ENCODE data around the gene SNX3.

SNX3 gene

GRCh38 chr6:108268845-108269244, 8.0 kb upstream of the SNX3 start:
- DNase-seq (ENCODE audit: insufficient read length, low spot score) (peak; percentile 15), FAIRE-seq (no peak)
- TF ChIP-seq POLR2AphosphoS5 (IDR thresholded peaks at IDR 0.05; ENCODE audit: low read depth, low read length) (no peak), PAX5 (IDR thresholded peaks at IDR 0.05; ENCODE audit: insufficient read depth, low read length, severe bottlenecking) (no peak), POU2F2 (IDR thresholded peaks at IDR 0.05; ENCODE audit: low read depth, low read length) (no peak), SPI1 (IDR thresholded peaks at IDR 0.05; ENCODE audit: low read depth, low read length) (peak; percentile 32; the same call in 1 of the 2 replicates)

- FAIRE-seq (no peak), DNase-seq (ENCODE audit: insufficient read length, low spot score) (no peak)
- TF ChIP-seq POLR2AphosphoS5 (IDR thresholded peaks at IDR 0.05; ENCODE audit: low read depth, low read length) (no peak), PAX5 (IDR thresholded peaks at IDR 0.05; ENCODE audit: insufficient read depth, low read length, severe bottlenecking) (no peak), POLR2A (IDR thresholded peaks at IDR 0.05; ENCODE audit: low read depth, low read length) (no peak), TAF1 (IDR thresholded peaks at IDR 0.05; ENCODE audit: low read depth, low read length) (no peak), SPI1 (IDR thresholded peaks at IDR 0.05; ENCODE audit: low read depth, low read length) (no peak), POU2F2 (IDR thresholded peaks at IDR 0.05; ENCODE audit: low read depth, low read length) (no peak)
Observed at GRCh38 chr6:108263371-108263770, 2.5 kb upstream of the SNX3 start.

GRCh38 chr6:108260126-108260808, 573 bp downstream of the SNX3 start:
- peak; percentile 16 for DNase-seq (ENCODE audit: insufficient read length, low spot score)
- TF ChIP-seq POLR2A (IDR thresholded peaks at IDR 0.05; ENCODE audit: low read depth, low read length) (no peak), POU2F2 (IDR thresholded peaks at IDR 0.05; ENCODE audit: low read depth, low read length) (no peak), TAF1 (IDR thresholded peaks at IDR 0.05; ENCODE audit: low read depth, low read length) (no peak), SPI1 (IDR thresholded peaks at IDR 0.05; ENCODE audit: low read depth, low read length) (no peak), PAX5 (IDR thresholded peaks at IDR 0.05; ENCODE audit: insufficient read depth, low read length, severe bottlenecking) (no peak), POLR2AphosphoS5 (IDR thresholded peaks at IDR 0.05; ENCODE audit: low read depth, low read length) (no peak)
- FAIRE-seq = peak; percentile 72

GRCh38 chr6:108254433-108255410, 6.1 kb downstream of the SNX3 start:
- FAIRE-seq (no peak), DNase-seq (ENCODE audit: insufficient read length, low spot score) (no peak)
- no peak for TF ChIP-seq POLR2AphosphoS5 (IDR thresholded peaks at IDR 0.05; ENCODE audit: low read depth, low read length)
- TF ChIP-seq TAF1 (IDR thresholded peaks at IDR 0.05; ENCODE audit: low read depth, low read length) = no peak
- TF ChIP-seq PAX5 (IDR thresholded peaks at IDR 0.05; ENCODE audit: insufficient read depth, low read length, severe bottlenecking) = no peak
- TF ChIP-seq SPI1 (IDR thresholded peaks at IDR 0.05; ENCODE audit: low read depth, low read length) = no peak
- no peak for TF ChIP-seq POU2F2 (IDR thresholded peaks at IDR 0.05; ENCODE audit: low read depth, low read length)
- TF ChIP-seq POLR2A (IDR thresholded peaks at IDR 0.05; ENCODE audit: low read depth, low read length) = no peak

- FAIRE-seq (no peak), DNase-seq (ENCODE audit: insufficient read length, low spot score) (no peak)
- TF ChIP-seq PAX5 (IDR thresholded peaks at IDR 0.05; ENCODE audit: insufficient read depth, low read length, severe bottlenecking) = no peak
- no peak for TF ChIP-seq POLR2A (IDR thresholded peaks at IDR 0.05; ENCODE audit: low read depth, low read length)
- no peak for TF ChIP-seq POU2F2 (IDR thresholded peaks at IDR 0.05; ENCODE audit: low read depth, low read length)
Observed at GRCh38 chr6:108253241-108253640, 7.6 kb downstream of the SNX3 start.

GRCh38 chr6:108252055-108252454, 8.8 kb downstream of the SNX3 start:
- TF ChIP-seq PAX5 (IDR thresholded peaks at IDR 0.05; ENCODE audit: insufficient read depth, low read length, severe bottlenecking) (no peak), POLR2AphosphoS5 (IDR thresholded peaks at IDR 0.05; ENCODE audit: low read depth, low read length) (no peak), SPI1 (IDR thresholded peaks at IDR 0.05; ENCODE audit: low read depth, low read length) (no peak), POU2F2 (IDR thresholded peaks at IDR 0.05; ENCODE audit: low read depth, low read length) (no peak), TAF1 (IDR thresholded peaks at IDR 0.05; ENCODE audit: low read depth, low read length) (no peak), POLR2A (IDR thresholded peaks at IDR 0.05; ENCODE audit: low read depth, low read length) (no peak)
- FAIRE-seq = no peak

GRCh38 chr6:108251252-108251651, 9.6 kb downstream of the SNX3 start:
- TF ChIP-seq POLR2A (IDR thresholded peaks at IDR 0.05; ENCODE audit: low read depth, low read length) = no peak
- TF ChIP-seq SPI1 (IDR thresholded peaks at IDR 0.05; ENCODE audit: low read depth, low read length) = no peak
- no peak for TF ChIP-seq PAX5 (IDR thresholded peaks at IDR 0.05; ENCODE audit: insufficient read depth, low read length, severe bottlenecking)
- no peak for TF ChIP-seq POU2F2 (IDR thresholded peaks at IDR 0.05; ENCODE audit: low read depth, low read length)
- no peak for TF ChIP-seq POLR2AphosphoS5 (IDR thresholded peaks at IDR 0.05; ENCODE audit: low read depth, low read length)
- TF ChIP-seq TAF1 (IDR thresholded peaks at IDR 0.05; ENCODE audit: low read depth, low read length) = no peak
- FAIRE-seq (no peak), DNase-seq (ENCODE audit: insufficient read length, low spot score) (no peak)

More at GRCh38 chr6:108252055-108252454, 8.8 kb downstream of the SNX3 start:
- DNase-seq (ENCODE audit: insufficient read length, low spot score) = no peak

GRCh38 chr6:108250240-108250866, 10.5 kb downstream of the SNX3 start:
- no peak for FAIRE-seq
- no peak for TF ChIP-seq PAX5 (IDR thresholded peaks at IDR 0.05; ENCODE audit: insufficient read depth, low read length, severe bottlenecking)
- no peak for TF ChIP-seq SPI1 (IDR thresholded peaks at IDR 0.05; ENCODE audit: low read depth, low read length)
- TF ChIP-seq POLR2A (IDR thresholded peaks at IDR 0.05; ENCODE audit: low read depth, low read length) = no peak
- TF ChIP-seq POU2F2 (IDR thresholded peaks at IDR 0.05; ENCODE audit: low read depth, low read length) = no peak
- no peak for TF ChIP-seq POLR2AphosphoS5 (IDR thresholded peaks at IDR 0.05; ENCODE audit: low read depth, low read length)
- TF ChIP-seq TAF1 (IDR thresholded peaks at IDR 0.05; ENCODE audit: low read depth, low read length) = no peak
- DNase-seq (ENCODE audit: insufficient read length, low spot score) = no peak

Measured in GM12891 (cell line).